T-helper 2 cell treated with Interferon-gamma antibody and Interleukin-4, amounts not matched to agents 5 μg/mL and 100 μg/mL, for 36 hours (primary cell): ENCODE results near the gene ARSJ.
"Not testable (repeated sequence)": the region's sequence is repeated elsewhere in the genome, so short reads cannot be mapped to it uniquely, and the experiment has no call there.

Experiments used
- DNase-seq: peaks from one replicate; pipeline ENCODE4 v3.0.0; 2021; ENCODE audit warnings: low spot score
- H3K27ac Mint-ChIP-seq: one replicate; pipeline ENCODE4 v1.8.0; 2021; ENCODE audit warnings: mild to moderate bottlenecking, mixed read lengths
- H3K27me3 Mint-ChIP-seq: one replicate; pipeline ENCODE4 v1.8.0; 2021; ENCODE audit warnings: low read depth, mixed read lengths
- H3K36me3 Mint-ChIP-seq: one replicate; pipeline ENCODE4 v1.8.0; 2021; ENCODE audit warnings: low read depth, mixed read lengths
- H3K4me1 Mint-ChIP-seq: one replicate; pipeline ENCODE4 v1.8.0; 2021; ENCODE audit warnings: low read depth, mixed read lengths
- H3K4me3 Mint-ChIP-seq: one replicate; pipeline ENCODE4 v1.8.0; 2022; ENCODE audit warnings: mild to moderate bottlenecking, moderate library complexity, mixed read lengths
- H3K9me3 Mint-ChIP-seq: one replicate; pipeline ENCODE4 v1.8.0; 2021; ENCODE audit warnings: mixed read lengths

Gene ARSJ

GRCh38 chr4:113979148-113979904 is at the start of gene ARSJ:
Gene ARSJ, minus strand, starts transcription at chr4:113979647. Its CDS starts 813 bp downstream, at chr4:113978834.
- Mint-ChIP-seq H3K4me3 (peak within 1 kb of the TSS; percentile 64), H3K27me3 (peaks cover 64% of the 10 kb centered on the region), H3K4me1 (peaks cover 9% of the 10 kb centered on the region), H3K9me3 (no peaks in the 10 kb centered on the region), H3K27ac (no peak within 1 kb of the TSS), H3K36me3 (no peaks in the 10 kb centered on the region)
- no peak for DNase-seq

GRCh38 chr4:114028071-114028470 is 48.6 kb upstream of the ARSJ start:
- no peak for DNase-seq
- Mint-ChIP-seq H3K36me3 (no peaks in the 10 kb centered on the region), H3K4me1 (no peaks in the 10 kb centered on the region), H3K27me3 (peaks cover 3% of the 10 kb centered on the region), H3K27ac (no peak overlapping the region), H3K9me3 (no peaks in the 10 kb centered on the region), H3K4me3 (no peak overlapping the region)

DNA sequence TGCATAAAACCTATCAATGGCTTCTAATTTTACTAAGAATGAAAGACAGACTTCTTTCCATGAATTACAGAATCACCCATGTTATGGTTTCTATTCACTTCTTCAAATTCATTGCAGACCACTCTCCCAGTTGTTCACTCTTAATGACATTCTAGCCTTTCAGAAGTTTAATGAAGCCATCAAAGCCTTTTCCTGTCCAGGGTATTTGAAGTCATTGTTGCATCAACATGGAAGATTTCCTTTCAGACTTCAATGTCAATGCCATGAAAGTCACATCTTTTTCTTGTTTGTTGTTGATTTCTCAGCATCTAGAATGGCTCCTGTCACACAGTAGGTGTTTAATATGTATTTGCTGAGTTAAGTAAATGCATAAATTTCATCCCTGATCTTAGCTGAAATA is 48.1 kb upstream of the ARSJ start:
- no peak for DNase-seq
- no peaks in the 10 kb centered on the region for H3K9me3 Mint-ChIP-seq
- peaks cover 3% of the 10 kb centered on the region for H3K27me3 Mint-ChIP-seq
- H3K4me3 Mint-ChIP-seq: no peak overlapping the region
- H3K36me3 Mint-ChIP-seq: no peaks in the 10 kb centered on the region
- H3K27ac Mint-ChIP-seq: no peak overlapping the region
- no peaks in the 10 kb centered on the region for H3K4me1 Mint-ChIP-seq

DNA sequence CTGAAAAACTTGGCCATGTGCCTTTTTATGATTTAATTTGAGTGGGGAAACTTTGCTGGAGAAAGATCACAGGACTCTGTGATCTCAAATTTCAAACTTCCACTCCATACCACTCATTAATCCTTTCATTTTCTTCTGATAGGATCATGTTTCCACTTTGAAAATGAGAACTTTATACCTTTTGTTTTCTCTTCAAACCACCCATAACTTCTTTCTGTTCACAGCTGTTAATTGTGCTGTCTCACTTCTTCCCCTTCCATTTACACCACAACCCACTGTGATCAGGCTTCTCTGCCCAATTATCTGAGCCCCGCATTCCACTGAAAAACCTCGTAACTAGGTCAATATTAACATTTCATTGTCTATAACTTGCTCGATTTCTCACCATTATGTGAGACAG is 47.0 kb upstream of the ARSJ start:
- peaks cover 3% of the 10 kb centered on the region for H3K27me3 Mint-ChIP-seq

DNA sequence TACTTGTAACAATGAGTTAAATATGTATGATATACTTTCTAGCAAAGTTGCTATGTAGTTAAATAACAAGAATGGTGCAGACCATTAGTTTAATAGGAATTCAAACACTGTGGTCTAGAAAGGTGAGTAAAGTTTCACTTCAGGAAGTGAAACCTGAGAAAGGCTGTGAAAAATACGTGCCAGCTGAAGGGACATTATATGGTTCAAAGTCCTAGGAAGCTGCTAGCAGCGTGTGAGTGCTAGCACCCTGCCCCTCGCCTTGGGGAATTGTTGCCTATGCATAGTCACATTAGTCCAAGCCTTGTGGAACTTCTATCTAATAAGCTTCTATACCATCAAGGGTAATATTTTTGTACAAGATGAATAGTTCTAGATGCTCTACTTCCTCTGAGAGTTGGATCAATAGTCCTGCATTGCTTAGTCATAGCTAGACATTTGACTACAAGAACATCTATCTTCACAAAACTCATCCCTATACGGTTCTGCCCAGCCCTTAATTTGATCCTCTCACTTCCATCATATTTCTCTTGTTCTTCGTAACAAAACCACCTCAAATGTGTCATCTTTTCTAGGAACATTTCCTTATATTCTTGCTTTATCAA is 45.8 kb upstream of the ARSJ start:
- H3K9me3 Mint-ChIP-seq: no peaks in the 10 kb centered on the region
- no peak overlapping the region for H3K27ac Mint-ChIP-seq
- peaks cover 3% of the 10 kb centered on the region for H3K27me3 Mint-ChIP-seq
- no peaks in the 10 kb centered on the region for H3K4me1 Mint-ChIP-seq
- no peak overlapping the region for H3K4me3 Mint-ChIP-seq
- H3K36me3 Mint-ChIP-seq: no peaks in the 10 kb centered on the region
- DNase-seq: no peak

More for the DNA sequence above, 47.0 kb upstream of the ARSJ start:
- H3K4me1 Mint-ChIP-seq: no peaks in the 10 kb centered on the region
- H3K9me3 Mint-ChIP-seq: no peaks in the 10 kb centered on the region
- H3K27ac Mint-ChIP-seq: no peak overlapping the region
- H3K4me3 Mint-ChIP-seq: no peak overlapping the region
- no peak for DNase-seq
- H3K36me3 Mint-ChIP-seq: no peaks in the 10 kb centered on the region

DNA sequence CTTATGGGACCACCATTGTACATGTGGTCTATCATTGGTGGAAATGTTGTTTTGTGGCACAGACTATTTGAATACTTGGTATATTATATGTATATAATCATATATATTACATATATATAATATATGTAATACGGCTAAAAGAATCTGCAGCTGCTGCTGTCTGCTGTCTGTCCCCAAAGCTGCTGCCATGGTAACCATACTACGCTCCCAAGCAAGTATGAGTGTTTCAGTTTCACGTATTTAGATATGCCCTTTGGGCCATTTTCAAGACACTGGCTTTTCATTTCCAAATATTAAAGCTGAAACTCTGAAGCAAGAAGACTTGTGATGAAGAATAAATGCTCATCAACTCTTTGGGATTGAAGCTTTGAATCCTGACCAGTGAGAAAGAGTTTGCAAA is 42.0 kb upstream of the ARSJ start:
- Mint-ChIP-seq H3K27ac (no peak overlapping the region), H3K4me3 (no peak overlapping the region), H3K27me3 (no peaks in the 10 kb centered on the region), H3K36me3 (no peaks in the 10 kb centered on the region), H3K9me3 (no peaks in the 10 kb centered on the region), H3K4me1 (peaks cover 3% of the 10 kb centered on the region)
- DNase-seq: no peak

GRCh38 chr4:114019969-114020358 is 40.5 kb upstream of the ARSJ start:
- H3K27me3 Mint-ChIP-seq: no peaks in the 10 kb centered on the region
- DNase-seq: no peak
- H3K4me3 Mint-ChIP-seq: no peak overlapping the region
- no peak overlapping the region for H3K27ac Mint-ChIP-seq
- H3K9me3 Mint-ChIP-seq: peaks cover 6% of the 10 kb centered on the region
- H3K4me1 Mint-ChIP-seq: peaks cover 3% of the 10 kb centered on the region
- H3K36me3 Mint-ChIP-seq: no peaks in the 10 kb centered on the region

DNA sequence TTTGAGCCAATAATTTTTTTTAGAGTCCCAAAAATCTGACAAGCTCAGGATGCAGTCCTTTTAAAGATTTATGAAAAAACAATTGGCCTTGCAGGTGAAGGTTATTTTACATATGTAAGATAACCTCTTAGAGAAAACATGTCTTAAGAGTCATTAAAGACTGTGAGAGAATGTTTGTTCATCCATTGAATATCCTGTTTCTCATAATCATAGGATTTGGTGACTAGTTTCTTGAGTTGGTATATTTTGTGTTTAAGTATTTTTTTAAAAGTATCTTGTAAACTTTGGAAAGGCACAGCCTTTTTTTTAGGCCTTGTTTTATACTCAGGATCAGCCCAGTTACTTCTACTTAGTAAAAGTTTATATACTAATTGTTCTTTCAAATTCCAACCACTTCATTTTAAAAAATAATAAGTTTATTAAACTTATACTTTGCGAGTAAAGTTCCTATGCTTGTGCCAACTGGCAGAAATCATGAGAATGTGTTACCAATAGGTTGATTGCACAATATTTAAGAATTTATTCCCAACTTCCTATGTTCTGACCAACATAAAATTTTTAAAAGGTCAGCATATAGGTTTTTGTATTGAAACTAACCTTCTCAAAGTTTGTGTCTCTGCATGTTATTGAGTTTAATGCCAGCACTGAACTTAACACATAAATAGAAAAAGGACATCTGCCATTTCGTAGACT is 40.0 kb upstream of the ARSJ start:
- no peak for DNase-seq
- Mint-ChIP-seq H3K4me1 (peaks cover 3% of the 10 kb centered on the region), H3K27ac (no peak overlapping the region), H3K27me3 (no peaks in the 10 kb centered on the region), H3K4me3 (no peak overlapping the region), H3K36me3 (no peaks in the 10 kb centered on the region), H3K9me3 (peaks cover 6% of the 10 kb centered on the region)

- no peak for DNase-seq
- Mint-ChIP-seq H3K4me1 (peaks cover 3% of the 10 kb centered on the region), H3K27me3 (no peaks in the 10 kb centered on the region), H3K27ac (no peak overlapping the region), H3K36me3 (no peaks in the 10 kb centered on the region), H3K9me3 (peaks cover 6% of the 10 kb centered on the region), H3K4me3 (no peak overlapping the region)
Observed at GRCh38 chr4:114017120-114017917, 37.9 kb upstream of the ARSJ start.

DNA sequence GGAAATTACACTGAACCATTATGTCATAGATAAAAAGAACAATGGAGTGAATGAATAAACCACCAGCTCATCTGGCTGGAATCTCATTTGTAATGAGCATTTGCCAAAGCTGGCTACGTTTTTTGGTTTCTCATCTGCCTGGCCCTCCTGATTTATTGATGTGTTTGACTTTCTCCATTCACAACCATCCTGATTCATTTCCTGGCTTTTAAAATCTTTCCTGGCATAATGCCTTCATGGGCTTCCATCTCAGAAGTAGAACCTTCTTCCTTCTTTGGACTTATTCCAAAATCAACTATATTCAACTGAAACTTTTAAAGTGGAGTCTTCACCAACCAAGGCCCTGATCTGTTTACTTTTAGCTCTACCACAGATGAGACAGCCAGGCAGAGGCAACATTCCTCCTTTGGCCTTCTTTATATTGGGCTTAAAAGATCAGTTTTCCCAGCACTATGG is 36.0 kb upstream of the ARSJ start:
- Mint-ChIP-seq H3K36me3 (no peaks in the 10 kb centered on the region), H3K4me1 (peaks cover 3% of the 10 kb centered on the region), H3K27me3 (no peaks in the 10 kb centered on the region), H3K27ac (no peak overlapping the region), H3K4me3 (no peak overlapping the region), H3K9me3 (peaks cover 6% of the 10 kb centered on the region)
- no peak for DNase-seq

- H3K27ac Mint-ChIP-seq, H3K9me3 Mint-ChIP-seq, H3K4me3 Mint-ChIP-seq, H3K4me1 Mint-ChIP-seq, H3K36me3 Mint-ChIP-seq, DNase-seq, H3K27me3 Mint-ChIP-seq: not testable (repeated sequence)
Observed at GRCh38 chr4:114013201-114013600, 33.8 kb upstream of the ARSJ start.

DNA sequence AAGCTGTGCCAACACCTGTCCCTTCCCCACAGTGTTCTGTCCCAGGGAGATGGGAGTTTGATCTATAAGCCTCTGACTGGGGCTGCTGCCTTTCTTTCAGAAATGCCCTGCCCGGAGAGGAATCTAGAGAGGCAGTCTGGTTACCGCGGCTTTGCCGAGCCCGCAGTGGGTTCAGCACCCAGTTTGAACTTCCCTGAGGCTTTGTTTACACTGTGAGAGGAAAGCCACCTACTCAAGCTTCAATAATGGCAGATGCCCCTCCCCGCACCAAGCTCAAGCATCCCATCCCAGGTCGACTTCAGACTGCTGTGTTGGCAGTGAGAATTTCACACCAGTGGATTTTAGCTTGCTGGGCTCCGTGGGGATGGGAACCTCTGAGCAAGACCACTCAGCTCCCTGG is 33.3 kb upstream of the ARSJ start:
- Mint-ChIP-seq H3K4me3 (no peak overlapping the region), H3K36me3 (no peaks in the 10 kb centered on the region), H3K27ac (no peak overlapping the region), H3K4me1 (peaks cover 3% of the 10 kb centered on the region), H3K27me3 (no peaks in the 10 kb centered on the region), H3K9me3 (peaks cover 6% of the 10 kb centered on the region)
- DNase-seq: no peak

- H3K36me3 Mint-ChIP-seq: no peaks in the 10 kb centered on the region
- no peak overlapping the region for H3K27ac Mint-ChIP-seq
- no peaks in the 10 kb centered on the region for H3K4me1 Mint-ChIP-seq
- H3K27me3 Mint-ChIP-seq: peaks cover 14% of the 10 kb centered on the region
- no peaks in the 10 kb centered on the region for H3K9me3 Mint-ChIP-seq
- no peak overlapping the region for H3K4me3 Mint-ChIP-seq
- no peak for DNase-seq
Observed at GRCh38 chr4:114005569-114006442, 26.4 kb upstream of the ARSJ start.
